ENCODE data around the gene SEC14L1. TPM values are rescaled to one million over a fixed set of nuclear protein-coding genes. Genes with fewer than 3 reads are reported as not detected.

SEC14L1 gene
- total and polyA plus RNA-seq, 2 of the 8 experiments (the other 6 are each of a cell fraction or from before 2014, with no cell fraction given) = 27.2 to 74.4 TPM

DNA sequence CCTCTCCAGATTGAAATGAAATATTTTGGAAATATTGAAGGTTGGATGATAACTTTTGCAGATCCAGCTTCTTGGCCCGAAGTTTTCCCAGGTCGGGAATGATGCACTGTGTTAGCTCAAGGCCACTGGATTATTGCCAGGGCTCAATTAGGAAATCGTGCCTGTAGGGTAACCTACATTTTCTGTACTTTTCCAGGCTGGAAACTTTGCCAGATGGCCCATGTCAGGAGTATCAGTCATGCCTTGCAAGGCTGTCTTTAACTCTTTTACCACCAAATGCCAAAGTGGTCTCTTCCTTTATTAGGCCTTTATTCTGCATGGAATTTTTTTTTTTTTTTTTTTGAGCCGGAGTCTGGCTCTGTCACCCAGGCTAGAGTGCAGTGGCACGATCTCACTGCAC is 8.9 kb upstream of the SEC14L1 start:
- H4K91ac ChIP-seq (replicated peaks; ENCODE audit: insufficient read length, low read length) = no peak overlapping the region
- H3K18ac ChIP-seq (ENCODE audit: extremely low read depth, low read length) = no peak overlapping the region
- no peak overlapping the region for H3K56ac ChIP-seq (replicated peaks; ENCODE audit: insufficient read length, low read depth, low read length)
- H4K5ac ChIP-seq (ENCODE audit: insufficient read length, low read depth, low read length) = no peak overlapping the region
- 90% methylated on average over 4 of the region's 5 CpGs; no CpG with 5 or more reads in 1 of the 2 experiments for WGBS, 2 experiments (ENCODE audit: extremely low coverage in 1 of 2, insufficient coverage in 1 of 2, insufficient read length in 1 of 2, insufficient replicate concordance in 2 of 2, low coverage in 1 of 2, low lambda C conversion rate in 2 of 2, missing lambda C conversion rate in 1 of 2)
- H3K9me3 ChIP-seq (ENCODE audit: insufficient read depth in 2 of 2, low read depth in 1 of 2, low read length in 1 of 2) = no peaks in the 10 kb centered on the region
- H2BK20ac ChIP-seq (ENCODE audit: low read length) = no peak overlapping the region
- H3K4me3 ChIP-seq (ENCODE audit: extremely low read depth in 1 of 4, insufficient read depth in 2 of 4, low read depth in 3 of 4, low read length in 4 of 4) = no peak overlapping the region
- no peak overlapping the region for H2BK5ac ChIP-seq (ENCODE audit: low read depth, low read length)
- H3K23ac ChIP-seq (ENCODE audit: insufficient read length) = no peak overlapping the region
- H4K8ac ChIP-seq (ENCODE audit: extremely low read depth, insufficient read depth, low read length) = no peak overlapping the region
- no peaks in the 10 kb centered on the region for H3K79me1 ChIP-seq (ENCODE audit: low read depth, low read length)
- H3K36me3 ChIP-seq (ENCODE audit: control insufficient read depth in 2 of 4, insufficient read depth in 4 of 4, low read length in 3 of 4) = no peaks in the 10 kb centered on the region
- DNase-seq (ENCODE audit: low read depth in 1 of 2, low spot score in 2 of 2) = no peak
- H3K9ac ChIP-seq (replicated peaks in 1 of 4; ENCODE audit: extremely low read depth in 1 of 4, low read depth in 3 of 4, low read length in 3 of 4) = no peak overlapping the region
- no peak overlapping the region for H2BK12ac ChIP-seq (ENCODE audit: low read depth, low read length)
- H3K4me2 ChIP-seq (ENCODE audit: insufficient read depth in 1 of 2, low read depth in 2 of 2, low read length in 2 of 2) = no peak overlapping the region
- no peaks in the 10 kb centered on the region for H3K79me2 ChIP-seq (ENCODE audit: control insufficient read depth in 1 of 2, insufficient read depth in 2 of 2, low read length in 2 of 2)
- H3K27me3 ChIP-seq (replicated peaks in 1 of 4; ENCODE audit: control insufficient read depth in 3 of 4, extremely low read depth in 1 of 4, insufficient read depth in 3 of 4, low read length in 3 of 4) = no peaks in the 10 kb centered on the region
- no peak overlapping the region for H3K27ac ChIP-seq (ENCODE audit: low read depth, low read length)
- H4K20me1 ChIP-seq (replicated peaks in 1 of 2; ENCODE audit: control insufficient read depth in 1 of 2, insufficient read depth in 2 of 2, low read length in 2 of 2) = no peaks in the 10 kb centered on the region
- no peak overlapping the region for H2AK5ac ChIP-seq (ENCODE audit: low read depth, low read length)
- H3K14ac ChIP-seq (ENCODE audit: insufficient read length) = no peak overlapping the region
- H3K4ac ChIP-seq (replicated peaks; ENCODE audit: insufficient read length, low read depth, low read length) = no peak overlapping the region
- no peak overlapping the region for H2AFZ ChIP-seq (ENCODE audit: low read length)
- ChIA-PET CTCF (ENCODE audit: partially characterized antibody) (interaction anchor here (0.7 to 1.0 kb wide), 3 partner anchors 9 to 41 kb away, joined by 3 to 5 read pairs (median 3); partner anchors contain the start of gene SEC14L1), POLR2A (ENCODE audit: partially characterized antibody) (interaction anchor here (5.1 kb wide), 1 partner anchor 13 kb away, joined by 23 read pairs; no protein-coding TSS in a partner anchor)
- H2BK120ac ChIP-seq (replicated peaks; ENCODE audit: low read depth, low read length) = no peak overlapping the region
- no peak for FAIRE-seq
- H3K4me1 ChIP-seq (replicated peaks in 1 of 4; ENCODE audit: control insufficient read depth in 3 of 4, insufficient read depth in 4 of 4, low read length in 3 of 4) = no peaks in the 10 kb centered on the region; a peak in 1 of 7 replicates
- H3K23me2 ChIP-seq (ENCODE audit: low read depth, low read length) = no peaks in the 10 kb centered on the region
- H2BK15ac ChIP-seq (ENCODE audit: low read length) = no peak overlapping the region
- TF ChIP-seq YY1 (IDR thresholded peaks at IDR 0.05; ENCODE audit: low read depth, low read length) = no peak
- TF ChIP-seq SRF (IDR thresholded peaks at IDR 0.05; ENCODE audit: low read depth, low read length) = no peak
- TF ChIP-seq KDM4A (IDR thresholded peaks at IDR 0.05; ENCODE audit: low read depth, low read length, severe bottlenecking) = no peak
- TF ChIP-seq, protein P1, sequence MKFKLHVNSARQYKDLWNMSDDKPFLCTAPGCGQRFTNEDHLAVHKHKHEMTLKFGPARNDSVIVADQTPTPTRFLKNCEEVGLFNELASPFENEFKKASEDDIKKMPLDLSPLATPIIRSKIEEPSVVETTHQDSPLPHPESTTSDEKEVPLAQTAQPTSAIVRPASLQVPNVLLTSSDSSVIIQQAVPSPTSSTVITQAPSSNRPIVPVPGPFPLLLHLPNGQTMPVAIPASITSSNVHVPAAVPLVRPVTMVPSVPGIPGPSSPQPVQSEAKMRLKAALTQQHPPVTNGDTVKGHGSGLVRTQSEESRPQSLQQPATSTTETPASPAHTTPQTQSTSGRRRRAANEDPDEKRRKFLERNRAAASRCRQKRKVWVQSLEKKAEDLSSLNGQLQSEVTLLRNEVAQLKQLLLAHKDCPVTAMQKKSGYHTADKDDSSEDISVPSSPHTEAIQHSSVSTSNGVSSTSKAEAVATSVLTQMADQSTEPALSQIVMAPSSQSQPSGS (IDR thresholded peaks at IDR 0.05; ENCODE audit: low read length) = no peak
- no peak for TF ChIP-seq CREB1 (IDR thresholded peaks at IDR 0.05)
- TF ChIP-seq, protein P2, sequence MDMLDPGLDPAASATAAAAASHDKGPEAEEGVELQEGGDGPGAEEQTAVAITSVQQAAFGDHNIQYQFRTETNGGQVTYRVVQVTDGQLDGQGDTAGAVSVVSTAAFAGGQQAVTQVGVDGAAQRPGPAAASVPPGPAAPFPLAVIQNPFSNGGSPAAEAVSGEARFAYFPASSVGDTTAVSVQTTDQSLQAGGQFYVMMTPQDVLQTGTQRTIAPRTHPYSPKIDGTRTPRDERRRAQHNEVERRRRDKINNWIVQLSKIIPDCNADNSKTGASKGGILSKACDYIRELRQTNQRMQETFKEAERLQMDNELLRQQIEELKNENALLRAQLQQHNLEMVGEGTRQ (IDR thresholded peaks at IDR 0.05; ENCODE audit: low read length) = no peak
- no peak for TF ChIP-seq CBX5 (IDR thresholded peaks at IDR 0.05; ENCODE audit: low read depth, low read length)
- TF ChIP-seq NRF1 (IDR thresholded peaks at IDR 0.05; ENCODE audit: low read depth, low read length) = no peak
- no peak for TF ChIP-seq GABPA (IDR thresholded peaks at IDR 0.05; ENCODE audit: borderline replicate concordance, insufficient read depth, low read length)
- no peak for TF ChIP-seq KDM5A (IDR thresholded peaks at IDR 0.05; ENCODE audit: low read length)
